GM08714 (cell line): ENCODE measurements around the gene SNAP91.
"Not testable (repeated sequence)": the region's sequence is repeated elsewhere in the genome, so short reads cannot be mapped to it uniquely, and the experiment has no call there.

Source experiments
- H3K4me3 ChIP-seq: fragments of 200-500 bp; sonication (Bioruptor generic); 2 replicates; pipeline ENCODE4 v1.5.1; 2014; ENCODE audit warnings: mild to moderate bottlenecking, low read length, inconsistent platforms
- ZNF274 ChIP-seq: IDR thresholded peaks from 2 replicates; pipeline ENCODE4 v1.6.1; 2012; ENCODE audit warnings: mild to moderate bottlenecking, low read depth, low read length

The SNAP91 gene, protein sequence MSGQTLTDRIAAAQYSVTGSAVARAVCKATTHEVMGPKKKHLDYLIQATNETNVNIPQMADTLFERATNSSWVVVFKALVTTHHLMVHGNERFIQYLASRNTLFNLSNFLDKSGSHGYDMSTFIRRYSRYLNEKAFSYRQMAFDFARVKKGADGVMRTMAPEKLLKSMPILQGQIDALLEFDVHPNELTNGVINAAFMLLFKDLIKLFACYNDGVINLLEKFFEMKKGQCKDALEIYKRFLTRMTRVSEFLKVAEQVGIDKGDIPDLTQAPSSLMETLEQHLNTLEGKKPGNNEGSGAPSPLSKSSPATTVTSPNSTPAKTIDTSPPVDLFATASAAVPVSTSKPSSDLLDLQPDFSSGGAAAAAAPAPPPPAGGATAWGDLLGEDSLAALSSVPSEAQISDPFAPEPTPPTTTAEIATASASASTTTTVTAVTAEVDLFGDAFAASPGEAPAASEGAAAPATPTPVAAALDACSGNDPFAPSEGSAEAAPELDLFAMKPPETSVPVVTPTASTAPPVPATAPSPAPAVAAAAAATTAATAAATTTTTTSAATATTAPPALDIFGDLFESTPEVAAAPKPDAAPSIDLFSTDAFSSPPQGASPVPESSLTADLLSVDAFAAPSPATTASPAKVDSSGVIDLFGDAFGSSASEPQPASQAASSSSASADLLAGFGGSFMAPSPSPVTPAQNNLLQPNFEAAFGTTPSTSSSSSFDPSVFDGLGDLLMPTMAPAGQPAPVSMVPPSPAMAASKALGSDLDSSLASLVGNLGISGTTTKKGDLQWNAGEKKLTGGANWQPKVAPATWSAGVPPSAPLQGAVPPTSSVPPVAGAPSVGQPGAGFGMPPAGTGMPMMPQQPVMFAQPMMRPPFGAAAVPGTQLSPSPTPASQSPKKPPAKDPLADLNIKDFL

DNA sequence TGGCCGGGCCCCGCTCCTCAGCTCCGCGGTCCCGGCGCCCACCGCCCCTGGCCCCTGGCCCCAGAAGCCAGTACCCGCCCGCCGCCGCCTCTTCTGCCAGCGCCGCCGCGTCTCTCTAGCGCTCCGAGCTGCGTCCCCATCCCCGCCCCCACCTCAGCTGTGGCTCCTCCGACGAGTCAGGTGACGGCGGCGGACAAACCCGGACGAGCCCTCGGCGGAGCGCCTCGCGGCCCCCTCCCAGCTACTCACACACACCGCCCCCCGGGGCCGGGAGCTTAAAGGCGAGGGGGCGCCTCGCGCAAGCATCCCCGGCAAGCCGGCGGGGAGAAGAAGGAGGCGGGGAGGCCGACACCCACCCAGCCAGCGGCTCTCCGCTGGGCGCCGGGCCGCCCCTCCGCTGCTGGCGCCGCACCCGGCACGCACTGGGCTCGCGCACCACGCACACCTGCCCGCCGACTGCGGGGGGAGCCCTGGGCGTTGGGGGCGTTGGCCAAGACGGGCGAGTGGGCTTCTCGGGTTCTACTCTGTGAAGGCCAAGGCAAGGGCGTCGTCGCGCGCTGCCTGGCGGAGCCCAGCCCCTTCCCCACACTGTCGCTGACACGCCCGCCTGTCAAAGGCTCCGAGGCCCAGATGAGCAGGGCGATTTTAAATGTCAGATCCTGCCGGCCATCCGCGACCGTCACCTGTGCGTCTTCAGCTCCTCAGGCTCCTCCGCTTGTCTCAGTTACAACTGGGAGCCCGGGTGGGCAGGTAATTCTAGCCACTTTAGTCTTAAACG lies at the start of gene SNAP91:
SNAP91 (minus strand) TSS at position 132 of the 778 bp plus-strand sequence. CDS start 1,174 bp downstream, outside the sequence.
- peak within 1 kb of the TSS; percentile 48 for H3K4me3 ChIP-seq
- TF ChIP-seq ZNF274, result no peak

DNA sequence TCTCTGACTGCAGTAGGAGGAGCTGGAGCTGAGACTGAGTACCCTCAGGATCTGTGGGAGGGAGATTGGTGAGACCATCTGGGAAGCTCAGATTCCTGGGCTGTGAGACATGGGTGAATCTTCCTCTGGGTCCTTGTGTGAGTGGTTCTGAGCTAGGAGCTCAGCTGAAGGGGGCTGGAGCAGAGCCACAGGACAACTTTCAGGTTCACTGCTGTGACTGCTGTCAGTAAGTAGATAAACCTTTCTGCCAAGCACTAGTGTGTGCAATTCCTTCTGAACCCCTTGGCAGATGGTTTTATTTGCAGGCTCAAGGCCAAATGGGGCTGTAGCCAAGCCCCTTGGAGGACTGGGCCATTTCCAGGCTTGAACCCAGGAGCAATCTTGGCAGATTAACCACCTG lies 49.6 kb upstream of the SNAP91 start:
- TF ChIP-seq ZNF274, result no peak
- no peak overlapping the region for H3K4me3 ChIP-seq

DNA sequence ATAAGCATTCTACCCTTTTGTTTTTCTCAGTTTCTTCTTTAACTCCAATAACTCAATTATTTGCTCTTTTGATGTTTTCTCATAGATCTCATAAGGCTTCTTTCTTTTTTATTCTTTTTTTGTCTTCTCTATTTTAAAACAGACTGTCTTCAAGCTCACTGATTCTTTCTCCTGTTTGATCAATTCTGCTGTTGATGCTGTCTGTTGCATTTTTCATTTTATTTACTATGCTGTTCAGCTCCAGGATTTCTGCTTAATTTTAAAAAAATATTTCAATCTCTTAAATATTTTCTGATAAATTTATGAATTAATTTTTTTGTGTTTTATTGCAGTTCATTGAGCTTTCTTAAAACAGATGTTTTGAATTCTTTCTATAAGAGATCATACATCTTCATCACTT lies 48.1 kb upstream of the SNAP91 start:
- TF ChIP-seq ZNF274, result no peak
- no peak overlapping the region for H3K4me3 ChIP-seq

DNA sequence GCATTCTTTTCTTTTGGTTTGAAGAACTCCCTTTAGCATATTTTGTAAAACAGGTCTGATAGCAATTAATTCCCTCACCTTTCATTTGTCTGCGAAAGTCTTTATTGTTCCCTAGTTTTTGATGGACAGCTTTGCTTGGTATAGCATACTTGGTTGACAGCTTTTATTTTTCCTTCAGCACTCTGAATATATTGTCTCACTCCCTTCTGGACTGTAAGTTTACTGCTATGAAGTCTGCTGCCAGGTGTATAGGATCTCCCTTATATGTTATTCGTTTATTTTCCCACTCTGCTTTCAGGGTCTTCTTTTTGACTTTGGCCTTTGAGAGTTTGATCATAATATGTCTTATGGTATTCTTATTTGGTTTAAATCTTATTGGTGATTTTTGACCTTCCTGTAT lies 47.7 kb upstream of the SNAP91 start:
- no peak overlapping the region for H3K4me3 ChIP-seq
- TF ChIP-seq ZNF274, result no peak

DNA sequence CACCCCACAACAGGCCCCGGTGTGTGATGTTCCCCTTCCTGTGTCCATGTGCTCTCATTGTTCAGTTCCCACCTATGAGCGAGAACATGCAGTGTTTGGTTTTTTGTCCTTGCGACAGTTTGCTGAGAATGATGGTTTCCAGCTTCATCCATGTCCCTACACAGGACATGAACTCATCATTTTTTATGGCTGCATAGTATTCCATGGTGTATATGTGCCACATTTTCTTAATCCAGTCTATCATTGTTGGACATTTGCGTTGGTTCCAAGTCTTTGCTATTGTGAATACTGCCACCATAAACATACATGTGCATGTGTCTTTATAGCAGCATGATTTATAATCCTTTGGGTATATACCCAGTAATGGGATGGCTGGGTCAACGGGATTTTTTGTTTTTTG lies 43.5 kb upstream of the SNAP91 start:
- not testable (repeated sequence) for H3K4me3 ChIP-seq

DNA sequence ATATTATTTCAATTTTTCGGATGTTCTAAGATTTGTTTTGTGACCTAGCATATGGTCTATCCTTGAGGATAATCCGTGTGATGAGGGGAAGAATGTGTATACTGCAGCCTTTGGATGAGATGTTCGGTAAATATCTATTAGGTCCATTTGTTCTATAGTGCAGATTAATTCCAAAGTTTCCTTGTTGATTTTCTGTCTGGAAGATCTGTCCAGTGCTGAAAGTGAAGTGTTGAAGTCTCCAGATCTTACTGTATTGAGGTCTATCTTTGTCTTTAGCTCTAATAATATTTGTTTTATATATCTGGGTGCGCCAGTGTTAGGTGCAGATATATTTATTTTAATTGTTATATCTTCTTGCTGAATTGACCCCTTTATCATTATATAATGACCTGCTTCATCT lies 32.2 kb upstream of the SNAP91 start:
- no peak for TF ChIP-seq ZNF274
- no peak overlapping the region for H3K4me3 ChIP-seq

DNA sequence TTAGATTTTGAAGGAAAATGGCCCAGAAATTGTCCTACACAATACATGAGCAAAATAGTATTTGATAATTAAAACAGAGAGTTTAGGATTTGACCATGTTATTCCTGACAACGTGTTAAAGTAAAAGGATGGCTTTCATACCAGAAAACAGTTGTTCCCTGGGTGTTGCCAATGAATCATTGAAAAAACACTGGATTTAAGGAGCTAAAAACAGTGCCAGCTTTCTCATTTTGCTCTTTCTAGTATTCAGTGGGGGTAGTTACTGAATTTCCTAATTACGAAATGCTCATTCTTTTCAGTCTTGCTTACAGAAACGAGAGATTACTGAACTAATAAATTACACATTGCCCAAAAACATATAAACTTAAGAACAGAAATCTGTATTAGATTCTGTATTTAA lies 26.6 kb upstream of the SNAP91 start:
- no peak for TF ChIP-seq ZNF274
- H3K4me3 ChIP-seq, result no peak overlapping the region

DNA sequence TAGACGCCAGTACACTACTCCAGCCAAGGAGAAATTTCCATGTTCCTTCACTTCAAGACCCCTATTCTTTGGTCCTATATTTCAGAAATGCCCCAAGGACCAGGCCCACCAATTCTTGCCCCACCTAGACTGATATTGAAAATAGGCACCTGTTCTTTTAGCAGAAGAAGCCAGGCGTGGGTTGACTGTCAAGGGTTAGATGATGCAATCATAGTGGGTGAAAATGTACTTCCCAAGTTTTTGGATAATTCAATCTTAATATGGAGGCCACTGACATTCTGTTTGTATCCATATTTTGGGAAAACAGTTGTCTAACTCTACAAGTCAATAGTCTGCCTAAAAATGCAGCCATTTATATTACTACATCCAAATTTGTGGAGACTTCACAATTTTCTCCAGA lies 21.0 kb upstream of the SNAP91 start:
- TF ChIP-seq ZNF274, result no peak
- H3K4me3 ChIP-seq, result no peak overlapping the region

DNA sequence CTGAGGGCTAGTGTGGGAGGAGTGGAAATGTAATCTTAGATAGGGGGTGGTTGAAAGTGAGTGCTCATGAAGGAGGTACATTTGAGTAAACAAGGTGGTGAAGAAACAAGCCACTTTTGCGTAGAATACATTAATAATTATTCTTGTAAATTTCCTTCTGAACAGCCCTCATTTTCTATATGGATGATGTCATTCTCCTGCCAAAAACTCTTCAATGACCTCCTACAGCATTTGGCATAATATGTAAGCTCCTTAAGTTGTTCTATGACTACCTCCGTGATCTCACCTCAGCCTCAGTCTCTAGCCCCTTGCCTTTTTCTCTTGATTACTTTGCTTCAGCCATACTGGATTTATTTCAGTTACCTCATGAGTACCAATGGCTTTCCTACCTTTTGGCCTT lies 14.0 kb upstream of the SNAP91 start:
- H3K4me3 ChIP-seq, result no peak overlapping the region
- no peak for TF ChIP-seq ZNF274

DNA sequence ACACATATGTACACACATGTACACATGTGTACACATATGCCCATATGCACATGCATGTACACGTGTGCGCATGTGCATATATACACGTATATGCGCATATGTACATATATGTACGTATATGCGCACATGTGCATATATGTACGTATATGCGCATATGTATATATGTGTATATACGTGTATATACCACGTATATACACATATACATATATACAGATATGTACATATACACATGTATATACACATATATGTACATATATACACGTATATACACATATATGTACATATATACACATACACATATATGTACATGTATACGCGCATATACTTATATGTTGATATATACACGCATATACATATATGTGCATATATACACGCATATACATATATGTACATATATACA lies 8.9 kb upstream of the SNAP91 start:
- no peak overlapping the region for H3K4me3 ChIP-seq
- TF ChIP-seq ZNF274, result no peak

DNA sequence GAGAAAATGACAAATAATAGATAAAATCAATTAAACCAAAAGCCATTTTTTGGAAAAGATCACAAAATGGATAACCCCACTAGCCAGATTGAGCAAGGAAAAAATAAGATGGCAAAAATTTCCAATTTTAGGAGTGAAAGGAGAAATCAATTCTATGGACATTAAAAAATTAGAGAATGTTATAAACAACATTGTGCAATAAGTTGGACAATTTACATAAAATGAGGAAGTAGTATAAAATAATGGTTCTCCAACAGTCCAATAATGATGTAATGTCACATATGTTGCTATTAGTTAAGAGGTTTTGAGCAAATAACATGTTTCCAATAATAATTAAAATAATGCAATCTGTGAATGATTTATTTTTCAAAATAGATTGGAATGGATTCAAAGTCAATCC lies 3.1 kb upstream of the SNAP91 start:
- H3K4me3 ChIP-seq, result no peak overlapping the region
- TF ChIP-seq ZNF274, result no peak

DNA sequence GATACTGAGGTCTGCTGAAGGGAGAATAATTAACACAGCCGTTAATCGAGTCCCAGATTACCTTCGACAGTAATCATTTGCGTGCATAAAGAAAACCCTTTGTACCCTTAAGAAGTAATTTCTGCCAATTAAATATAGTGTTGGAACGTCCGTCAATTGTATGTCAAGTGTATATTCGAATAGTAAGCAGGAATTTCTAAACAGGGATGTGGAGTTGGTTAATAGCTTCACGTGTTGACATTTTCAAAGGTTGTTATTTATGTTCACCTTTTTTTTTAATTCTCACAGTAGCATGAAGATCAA lies 798 bp upstream of the SNAP91 start:
- no peak overlapping the region for H3K4me3 ChIP-seq
- TF ChIP-seq ZNF274, result no peak

DNA sequence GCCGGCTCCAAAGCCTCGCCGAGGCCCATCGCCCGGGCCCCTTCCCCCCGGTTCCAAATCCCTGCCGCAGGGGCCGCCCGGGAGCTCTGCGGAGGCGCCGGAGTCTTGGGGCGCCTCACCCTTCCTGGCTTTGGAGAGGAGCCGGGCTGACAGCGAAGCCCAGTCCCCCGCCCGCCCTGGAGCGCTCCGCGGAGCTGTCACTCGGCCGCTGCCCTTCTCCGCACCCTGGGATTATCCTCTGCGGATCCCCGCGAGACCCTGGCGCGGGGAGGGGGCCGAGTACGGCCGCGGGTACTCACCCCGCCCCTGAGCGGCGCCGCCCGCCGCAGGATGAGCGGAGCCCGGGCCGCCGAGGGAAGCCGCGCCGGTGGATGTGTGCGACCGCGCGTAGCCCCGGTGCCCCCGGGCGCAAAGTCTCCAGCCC lies 343 bp downstream of the SNAP91 start:
- no peak for TF ChIP-seq ZNF274
- H3K4me3 ChIP-seq, result peak overlapping the region; percentile 48

DNA sequence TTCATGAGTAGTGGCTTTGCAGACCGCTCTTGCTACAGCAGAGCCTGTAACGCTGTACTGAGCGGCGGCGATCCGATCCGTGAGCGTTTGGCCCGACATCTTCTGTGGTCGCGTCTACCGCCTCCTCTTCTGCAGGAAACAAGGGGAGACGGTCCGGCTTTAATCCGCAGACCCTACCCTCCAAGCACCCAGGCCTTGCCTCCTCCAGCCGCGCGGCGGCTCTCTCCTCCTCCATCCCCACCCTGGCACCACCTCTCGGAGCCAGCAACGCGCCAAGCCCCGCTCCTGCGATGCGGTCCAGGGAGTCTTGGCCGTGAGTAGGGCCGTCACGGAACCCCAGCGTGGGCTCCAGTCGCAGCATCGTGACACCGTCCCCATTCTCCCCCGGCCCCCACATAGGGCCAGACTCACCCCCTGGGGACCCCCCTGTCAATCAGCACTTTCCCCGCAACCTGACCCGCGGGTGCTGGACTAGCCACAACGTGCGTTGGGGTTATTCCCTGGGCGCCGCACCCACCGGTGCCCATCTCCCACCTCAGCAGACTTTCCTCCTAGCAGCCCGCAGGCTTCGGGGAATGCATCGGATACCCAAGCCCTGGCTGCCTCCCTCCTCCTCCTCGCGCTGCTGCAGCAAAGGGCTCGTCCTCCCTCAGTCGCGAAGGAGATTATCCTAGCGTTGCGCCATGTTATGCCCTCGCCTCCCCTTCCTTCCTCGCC lies 914 bp downstream of the SNAP91 start:
- no peak for TF ChIP-seq ZNF274

More for the DNA sequence above, 914 bp downstream of the SNAP91 start:
- peak overlapping the region; percentile 48 for H3K4me3 ChIP-seq
